Upper lobe of left lung (tissue), 4 donors: Measurements from ENCODE around the gene METTL13.

Source experiments
- EP300 ChIP-seq, 4 donors: sonication (generic); formaldehyde crosslinking; IDR thresholded peaks; one replicate each; pipeline ENCODE4 v1.5.1; 2017; ENCODE audit warnings: antibody characterized with exemption in 4 of 4, control low read depth in 2 of 4
- POLR2A ChIP-seq, 4 donors: fragments of 450-650 bp; IDR thresholded peaks; one replicate each; pipeline ENCODE4 v1.5.1; 2016 to 2017; ENCODE audit warnings: antibody characterized with exemption in 4 of 4, mild to moderate bottlenecking in 2 of 4
- POLR2AphosphoS5 ChIP-seq, 2 donors: sonication (generic); formaldehyde crosslinking; IDR thresholded peaks; one replicate each; pipeline ENCODE4 v1.5.1; 2017; ENCODE audit warnings: antibody characterized with exemption in 2 of 2
- TF ChIP-seq, protein P1 (sequence below), 6 experiments: fragments of 450-650 bp in 4 of 6; fragments of 200-600 bp in 2 of 6; sonication (generic) in 2 of 6; IDR thresholded peaks; one replicate each; pipeline ENCODE4 v1.5.1; 2016 to 2019; ENCODE audit warnings: antibody characterized with exemption in 6 of 6

DNA sequence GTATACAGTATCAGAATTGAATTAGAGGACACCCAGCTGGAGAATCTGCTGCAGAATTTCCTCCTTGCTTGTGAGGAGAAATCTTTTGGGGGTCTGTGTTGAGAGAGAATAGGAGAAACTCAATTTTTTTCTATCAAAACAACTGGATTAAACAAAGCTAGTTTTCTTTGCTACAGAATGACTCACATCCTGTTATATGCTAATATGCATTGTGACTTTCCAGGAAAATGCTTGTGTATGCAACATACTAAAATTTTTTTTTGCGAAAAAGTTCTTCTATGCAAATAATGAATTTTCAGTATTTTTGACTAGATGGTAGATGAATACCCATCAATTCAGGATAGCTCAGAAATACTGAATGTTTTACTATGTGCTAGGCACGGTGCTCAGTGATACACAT lies 41.8 kb upstream of the METTL13 start:
- TF ChIP-seq, protein P1, sequence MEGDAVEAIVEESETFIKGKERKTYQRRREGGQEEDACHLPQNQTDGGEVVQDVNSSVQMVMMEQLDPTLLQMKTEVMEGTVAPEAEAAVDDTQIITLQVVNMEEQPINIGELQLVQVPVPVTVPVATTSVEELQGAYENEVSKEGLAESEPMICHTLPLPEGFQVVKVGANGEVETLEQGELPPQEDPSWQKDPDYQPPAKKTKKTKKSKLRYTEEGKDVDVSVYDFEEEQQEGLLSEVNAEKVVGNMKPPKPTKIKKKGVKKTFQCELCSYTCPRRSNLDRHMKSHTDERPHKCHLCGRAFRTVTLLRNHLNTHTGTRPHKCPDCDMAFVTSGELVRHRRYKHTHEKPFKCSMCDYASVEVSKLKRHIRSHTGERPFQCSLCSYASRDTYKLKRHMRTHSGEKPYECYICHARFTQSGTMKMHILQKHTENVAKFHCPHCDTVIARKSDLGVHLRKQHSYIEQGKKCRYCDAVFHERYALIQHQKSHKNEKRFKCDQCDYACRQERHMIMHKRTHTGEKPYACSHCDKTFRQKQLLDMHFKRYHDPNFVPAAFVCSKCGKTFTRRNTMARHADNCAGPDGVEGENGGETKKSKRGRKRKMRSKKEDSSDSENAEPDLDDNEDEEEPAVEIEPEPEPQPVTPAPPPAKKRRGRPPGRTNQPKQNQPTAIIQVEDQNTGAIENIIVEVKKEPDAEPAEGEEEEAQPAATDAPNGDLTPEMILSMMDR (IDR thresholded peaks at IDR 0.05), result no peak
- TF ChIP-seq POLR2A (IDR thresholded peaks at IDR 0.05) (no peak), EP300 (IDR thresholded peaks at IDR 0.05) (no peak), POLR2AphosphoS5 (IDR thresholded peaks at IDR 0.05) (no peak)
